ENCODE measurements around the gene HDAC4. TPM values are rescaled to one million over a fixed set of nuclear protein-coding genes. Genes with fewer than 3 reads are reported as not detected.

HDAC4 gene
- total and polyA plus RNA-seq, 2 of the 4 experiments (the other 2 are of a cell fraction), result 4.1 to 7.2 TPM

DNA sequence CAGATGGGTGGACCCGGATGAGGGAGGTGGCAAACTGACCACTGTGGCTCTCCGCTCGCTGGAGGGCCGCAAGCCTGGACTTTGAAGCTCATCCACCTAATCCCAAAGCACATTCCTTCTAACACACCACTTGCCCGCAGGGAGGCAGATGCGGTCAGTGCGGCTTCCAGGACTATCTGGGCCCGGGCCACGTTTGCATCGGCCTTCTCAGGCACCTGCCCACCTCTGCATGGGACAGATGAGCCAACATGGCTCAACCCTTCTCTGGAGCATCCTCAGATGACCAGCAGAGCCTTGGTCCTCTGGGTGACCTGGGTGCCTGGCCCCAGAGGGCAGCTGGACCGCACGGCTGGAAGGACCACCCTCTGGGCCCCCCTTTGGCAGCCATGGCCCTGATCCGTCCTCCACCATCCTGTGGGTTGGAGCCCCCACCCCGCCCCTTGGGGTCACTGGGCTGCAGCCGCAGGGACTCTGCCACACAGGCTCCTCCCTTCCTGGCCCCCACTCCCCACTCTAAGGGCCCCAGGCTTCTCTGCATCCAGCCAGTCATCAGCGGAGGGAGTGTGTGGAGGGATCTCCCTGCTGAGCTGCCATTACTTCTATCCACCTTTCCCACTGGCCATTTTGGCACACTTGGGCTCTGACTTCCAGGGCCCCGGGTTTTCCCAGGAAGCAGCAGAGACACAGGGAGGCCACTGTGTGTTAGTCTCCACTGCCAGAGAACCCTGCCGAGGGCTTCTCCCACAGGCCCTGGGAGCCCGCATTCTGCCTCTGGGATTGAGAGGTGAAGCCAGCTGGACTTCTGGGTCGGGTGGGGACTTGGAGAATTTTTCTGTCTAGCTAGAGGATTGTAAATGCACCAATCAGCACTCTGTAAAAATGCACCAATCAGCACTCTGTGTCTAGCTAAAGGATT, 12.3 kb downstream of the HDAC4 start (continued):
- TF ChIP-seq, protein P1, sequence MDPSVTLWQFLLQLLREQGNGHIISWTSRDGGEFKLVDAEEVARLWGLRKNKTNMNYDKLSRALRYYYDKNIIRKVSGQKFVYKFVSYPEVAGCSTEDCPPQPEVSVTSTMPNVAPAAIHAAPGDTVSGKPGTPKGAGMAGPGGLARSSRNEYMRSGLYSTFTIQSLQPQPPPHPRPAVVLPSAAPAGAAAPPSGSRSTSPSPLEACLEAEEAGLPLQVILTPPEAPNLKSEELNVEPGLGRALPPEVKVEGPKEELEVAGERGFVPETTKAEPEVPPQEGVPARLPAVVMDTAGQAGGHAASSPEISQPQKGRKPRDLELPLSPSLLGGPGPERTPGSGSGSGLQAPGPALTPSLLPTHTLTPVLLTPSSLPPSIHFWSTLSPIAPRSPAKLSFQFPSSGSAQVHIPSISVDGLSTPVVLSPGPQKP (IDR thresholded peaks at IDR 0.05; ENCODE audit: borderline replicate concordance, low read depth, low read length), result no peak
- TF ChIP-seq BHLHE40 (IDR thresholded peaks at IDR 0.05; ENCODE audit: low read depth, low read length) (no peak), CEBPB (IDR thresholded peaks at IDR 0.05; ENCODE audit: low read depth, low read length) (no peak), RFX5 (IDR thresholded peaks at IDR 0.05; ENCODE audit: low read depth, low read length) (no peak), CHD1 (IDR thresholded peaks at IDR 0.05; ENCODE audit: low read depth, low read length) (no peak), FOS (IDR thresholded peaks at IDR 0.05; ENCODE audit: low read depth, low read length) (no peak), RAD21 (IDR thresholded peaks at IDR 0.05; ENCODE audit: low read length) (no peak), MAFK (IDR thresholded peaks at IDR 0.05; ENCODE audit: low read depth, low read length) (no peak)

Measured in IMR-90 (cell line).